ENCODE measurements around the gene AOX1.
"Not testable (repeated sequence)": the region's sequence is repeated elsewhere in the genome, so short reads cannot be mapped to it uniquely, and the experiment has no call there.

The AOX1 gene

DNA sequence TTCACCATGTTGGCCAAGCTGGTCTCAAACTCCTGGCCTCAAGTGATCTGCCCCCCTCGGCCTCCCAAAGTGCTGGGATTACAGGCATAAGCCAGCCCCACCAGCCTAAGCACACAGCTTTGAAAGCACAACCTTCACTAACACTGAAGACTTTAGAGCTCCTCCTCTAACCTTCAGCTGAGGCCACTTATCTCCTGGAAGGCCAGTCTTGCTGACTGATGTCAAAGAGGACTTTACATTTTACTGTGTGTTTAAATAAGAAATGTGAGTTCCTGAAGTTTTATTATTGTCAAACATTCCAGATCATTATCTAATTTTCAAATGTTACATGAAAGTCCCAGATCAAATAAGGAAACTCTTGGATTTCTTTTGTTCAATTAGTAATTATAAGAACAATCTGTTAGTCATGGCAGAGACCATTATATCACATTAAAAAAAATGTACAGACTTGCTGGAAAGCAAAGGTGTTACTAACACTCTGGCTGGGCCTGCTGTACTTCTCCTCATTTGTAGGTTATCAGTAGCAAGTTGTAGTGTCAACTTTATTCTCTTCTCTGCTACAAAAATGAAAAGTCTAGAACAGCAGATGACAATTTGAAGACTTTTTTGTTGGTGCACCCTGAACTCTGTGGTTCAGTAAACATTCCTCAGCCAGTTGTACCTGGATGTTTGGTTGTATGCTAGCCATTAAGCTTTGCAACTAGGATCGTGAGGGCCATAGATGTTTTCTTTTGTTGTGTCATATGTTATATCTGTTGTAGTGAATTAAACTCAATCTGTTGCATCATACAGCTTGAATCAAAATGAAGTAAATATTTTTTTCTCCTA lies 80.0 kb downstream of the AOX1 start:
- DNase-seq (ENCODE audit: low read depth in 2 of 2) = no peak

- DNase-seq (ENCODE audit: low read depth in 2 of 2) = no peak
Measured at GRCh38 chr2:200667413-200667812, 81.6 kb downstream of the AOX1 start.

DNA sequence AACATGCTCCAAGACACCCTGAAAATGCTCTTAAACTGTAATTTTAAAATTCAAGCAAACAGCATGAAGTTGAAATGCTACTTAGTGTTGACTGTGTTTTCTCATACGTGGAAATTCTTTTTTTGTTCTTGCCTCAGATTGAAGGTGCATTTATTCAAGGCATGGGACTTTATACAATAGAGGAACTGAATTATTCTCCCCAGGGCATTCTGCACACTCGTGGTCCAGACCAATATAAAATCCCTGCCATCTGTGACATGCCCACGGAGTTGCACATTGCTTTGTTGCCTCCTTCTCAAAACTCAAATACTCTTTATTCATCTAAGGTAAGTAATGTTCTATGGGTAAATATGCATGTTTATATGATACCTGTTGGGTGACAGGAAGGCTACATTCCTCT lies 82.7 kb downstream of the AOX1 start:
- DNase-seq (ENCODE audit: low read depth in 2 of 2) = no peak

GRCh38 chr2:200669308-200669707 lies 83.5 kb downstream of the AOX1 start:
- DNase-seq (ENCODE audit: low read depth in 2 of 2) = no peak

DNA sequence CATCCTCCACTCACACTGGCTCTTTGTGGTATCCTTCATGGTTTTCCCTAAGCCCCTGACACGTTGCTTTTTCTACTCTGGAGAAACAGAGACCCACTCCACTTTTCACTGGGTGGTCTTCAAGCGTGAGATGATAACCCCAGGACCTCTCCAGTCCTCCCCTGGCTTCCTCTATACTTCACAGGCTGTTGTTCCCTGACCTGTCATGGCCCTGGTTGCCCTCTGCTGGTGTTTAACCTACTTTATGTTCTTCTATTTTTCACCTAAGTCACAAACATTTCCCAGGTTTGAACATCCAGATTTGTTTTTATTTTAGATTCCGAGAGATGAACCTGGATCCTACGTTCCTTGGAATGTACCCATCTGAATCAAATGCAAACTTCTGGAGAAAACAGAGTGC lies 84.5 kb downstream of the AOX1 start:
- DNase-seq (ENCODE audit: low read depth in 2 of 2) = no peak

GRCh38 chr2:200670751-200671150 lies 84.9 kb downstream of the AOX1 start:
- no peak for DNase-seq (ENCODE audit: low read depth in 2 of 2)

GRCh38 chr2:200673191-200673590 lies 87.4 kb downstream of the AOX1 start:
- no peak for DNase-seq (ENCODE audit: low read depth in 2 of 2)

DNA sequence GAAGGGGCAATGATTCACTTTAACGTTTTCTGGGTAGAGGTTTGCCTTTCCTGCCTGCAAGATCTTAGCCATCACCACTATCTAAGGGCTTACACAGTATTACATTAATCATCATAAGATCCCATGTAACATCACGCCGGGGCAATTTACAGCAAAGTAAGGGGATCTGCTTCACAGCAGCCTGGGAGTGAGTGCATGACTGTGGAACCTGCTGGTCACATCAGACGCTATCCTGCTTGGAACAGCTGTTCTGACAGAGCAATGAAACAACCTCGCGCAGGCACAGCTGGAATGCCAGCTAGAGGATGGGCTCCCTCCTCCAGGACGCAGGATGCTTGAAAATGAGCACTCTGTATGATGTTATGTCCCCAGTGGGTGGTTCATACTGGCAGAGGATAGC lies 89.0 kb downstream of the AOX1 start:
- no peak for DNase-seq (ENCODE audit: low read depth in 2 of 2)

DNA sequence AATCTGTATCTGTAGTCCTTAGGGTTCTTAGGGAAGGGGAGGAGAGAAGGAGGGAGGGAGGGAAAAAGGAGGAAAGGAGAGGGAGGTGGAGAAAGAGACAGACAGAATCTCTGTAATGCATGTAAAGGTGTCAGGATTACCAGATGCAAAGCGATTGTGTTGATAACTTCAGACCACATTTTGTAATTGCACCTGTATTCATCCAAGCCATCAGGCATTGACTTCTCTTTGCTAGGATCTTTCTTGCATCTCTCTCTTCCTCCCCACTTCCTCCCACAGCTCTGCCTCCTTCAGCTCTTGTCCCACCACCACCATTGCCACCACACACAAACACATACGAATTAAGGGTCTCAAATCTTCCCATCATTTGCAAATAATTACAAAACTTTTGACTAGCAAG lies 91.4 kb downstream of the AOX1 start:
- no peak for DNase-seq (ENCODE audit: low read depth in 2 of 2)

DNA sequence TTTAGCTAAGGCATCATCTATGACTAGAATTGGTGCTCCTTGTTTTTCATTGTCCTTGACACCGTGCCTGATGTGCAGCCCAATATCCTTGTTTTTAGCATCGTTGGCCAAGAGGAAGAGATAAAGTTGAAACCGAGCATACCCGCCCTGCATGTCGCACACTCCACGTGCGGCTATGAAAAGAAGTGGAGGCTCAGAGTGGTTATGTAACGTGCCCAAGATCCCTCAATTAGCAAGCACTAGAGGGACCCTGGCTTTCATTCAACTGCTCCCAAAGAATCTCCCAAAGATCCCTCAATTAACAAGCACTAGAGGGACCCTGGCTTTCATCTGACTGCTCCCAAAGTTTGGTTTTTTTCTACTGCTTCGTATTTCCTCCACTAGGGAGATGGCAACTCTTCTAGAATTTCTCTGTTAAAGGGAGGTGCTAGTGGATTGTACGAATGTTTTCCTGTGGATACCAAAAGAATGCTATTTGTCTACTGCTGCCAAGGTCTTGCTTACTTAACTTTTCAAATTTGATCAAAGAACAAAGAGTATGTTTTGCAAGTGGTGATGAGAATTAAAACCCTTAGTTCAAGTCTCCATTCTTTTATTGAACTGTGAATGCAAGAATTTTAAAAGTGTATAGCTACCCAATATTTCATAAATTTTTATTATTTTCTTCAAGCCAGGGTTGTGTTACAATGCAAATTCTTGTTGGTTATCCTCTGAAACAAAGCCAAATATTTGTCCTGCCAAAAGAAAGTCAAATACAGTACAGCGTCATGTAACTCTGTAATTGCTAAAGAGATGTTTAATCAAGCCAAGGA lies 92.1 kb downstream of the AOX1 start:
- DNase-seq (ENCODE audit: low read depth in 2 of 2) = no peak

GRCh38 chr2:200679127-200679526 lies 93.3 kb downstream of the AOX1 start:
- no peak for DNase-seq (ENCODE audit: low read depth in 2 of 2)

DNA sequence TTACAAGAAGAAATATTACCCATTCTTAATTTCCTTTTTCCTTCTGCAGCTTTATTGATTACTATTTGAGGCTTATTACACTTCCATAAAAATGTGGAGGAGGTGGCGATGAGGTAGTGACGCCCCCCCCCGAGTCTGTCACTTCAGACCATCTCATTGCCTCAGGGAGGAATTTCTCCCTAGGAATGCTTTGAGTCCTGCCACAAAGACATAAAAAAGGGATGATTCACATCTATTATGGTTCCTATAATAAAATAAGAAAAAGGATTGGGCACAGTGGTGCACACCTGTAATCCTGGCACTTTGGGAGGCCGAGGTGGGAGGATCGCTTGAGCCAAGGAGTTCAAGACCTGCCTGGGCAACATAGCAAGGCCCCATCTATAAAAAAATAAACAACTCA lies 93.7 kb downstream of the AOX1 start:
- no peak for DNase-seq (ENCODE audit: low read depth in 2 of 2)

GRCh38 chr2:200681697-200682096 lies 95.9 kb downstream of the AOX1 start:
- no peak for DNase-seq (ENCODE audit: low read depth in 2 of 2)

DNA sequence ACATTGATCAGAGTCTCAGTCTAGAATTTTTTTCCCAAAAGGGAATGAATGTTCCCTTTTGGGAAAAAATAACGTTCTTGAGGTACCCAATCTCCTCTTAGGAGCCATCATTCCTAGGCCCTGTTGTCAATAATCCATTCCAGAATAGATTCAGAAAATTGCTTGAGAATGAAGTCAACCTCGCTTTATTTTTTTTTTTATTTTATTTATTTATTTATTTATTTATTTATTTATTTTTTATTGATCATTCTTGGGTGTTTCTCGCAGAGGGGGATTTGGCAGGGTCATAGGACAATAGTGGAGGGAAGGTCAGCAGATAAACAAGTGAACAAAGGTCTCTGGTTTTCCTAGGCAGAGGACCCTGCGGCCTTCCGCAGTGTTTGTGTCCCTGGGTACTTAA lies 96.6 kb downstream of the AOX1 start:
- not testable (repeated sequence) for DNase-seq (ENCODE audit: low read depth in 2 of 2)

DNA sequence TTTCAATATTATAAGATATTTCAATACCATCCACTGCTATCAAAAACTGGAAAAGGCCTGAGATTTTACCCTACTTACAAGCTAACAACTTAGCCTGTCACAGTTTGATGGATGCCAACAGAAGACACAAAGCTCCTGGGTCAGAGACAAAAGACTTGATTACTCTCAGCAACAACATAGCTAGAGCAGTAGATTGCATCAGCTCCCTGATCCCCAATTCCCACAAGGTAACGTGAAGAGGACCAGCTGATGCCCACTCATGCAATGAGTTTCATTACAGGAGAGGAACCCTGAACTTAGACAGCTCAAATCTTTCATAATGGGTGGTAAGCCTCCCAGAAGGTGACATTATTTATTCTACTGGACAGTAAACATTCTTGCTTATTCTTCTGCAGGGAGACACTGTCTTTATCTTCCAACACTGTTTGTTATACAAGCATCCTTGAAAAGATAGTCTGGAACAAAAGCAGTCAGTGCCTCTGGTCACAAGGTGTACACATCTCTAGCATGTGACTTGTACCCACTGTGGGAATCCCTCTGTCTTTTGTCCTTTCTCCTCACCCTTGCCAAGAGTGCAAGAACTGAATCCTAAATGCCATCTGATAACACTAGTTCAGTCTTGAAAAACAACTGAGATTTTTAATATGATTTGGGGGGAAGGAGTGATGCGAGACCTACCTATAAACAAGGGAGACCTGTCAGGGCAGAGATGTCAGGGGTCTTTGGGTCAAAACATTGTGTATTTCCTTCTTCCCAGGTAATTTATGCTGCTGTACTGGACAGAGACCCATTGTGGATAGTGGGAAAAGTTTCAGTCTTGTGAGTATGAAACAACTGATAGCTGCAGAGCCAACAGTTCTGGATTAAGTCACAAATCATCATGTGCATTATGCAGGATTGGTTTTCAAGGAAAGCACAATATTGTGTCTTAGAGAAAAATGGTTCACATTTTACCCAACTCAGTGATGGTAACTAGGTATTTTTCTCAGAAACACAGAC lies 102.4 kb downstream of the AOX1 start:
- DNase-seq (ENCODE audit: low read depth in 2 of 2) = no peak

GRCh38 chr2:200689115-200689514 lies 103.3 kb downstream of the AOX1 start:
- DNase-seq (ENCODE audit: low read depth in 2 of 2) = no peak

GRCh38 chr2:200693836-200694470 lies 108.1 kb downstream of the AOX1 start:
- DNase-seq (ENCODE audit: low read depth in 2 of 2) = no peak

DNA sequence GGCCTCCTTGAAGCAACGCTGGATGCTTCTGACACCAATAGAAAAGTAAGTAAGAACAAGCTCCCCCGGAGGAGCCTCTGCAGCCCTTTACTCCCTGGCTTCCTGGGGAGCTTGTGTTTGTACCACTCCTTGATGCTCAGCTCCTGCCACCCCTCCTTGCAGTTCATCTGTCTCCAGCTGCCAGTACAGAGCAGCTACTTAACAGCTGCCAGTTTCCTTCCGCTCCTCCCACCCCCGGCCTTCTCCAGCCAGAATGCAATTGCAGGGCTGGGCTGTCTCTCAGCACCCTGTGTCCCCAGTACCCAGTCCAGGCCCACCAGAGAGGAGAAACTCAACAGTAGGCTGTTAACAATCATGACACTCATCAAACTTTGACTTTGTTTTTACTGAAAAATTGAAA lies 109.4 kb downstream of the AOX1 start:
- no peak for DNase-seq (ENCODE audit: low read depth in 2 of 2)

DNA sequence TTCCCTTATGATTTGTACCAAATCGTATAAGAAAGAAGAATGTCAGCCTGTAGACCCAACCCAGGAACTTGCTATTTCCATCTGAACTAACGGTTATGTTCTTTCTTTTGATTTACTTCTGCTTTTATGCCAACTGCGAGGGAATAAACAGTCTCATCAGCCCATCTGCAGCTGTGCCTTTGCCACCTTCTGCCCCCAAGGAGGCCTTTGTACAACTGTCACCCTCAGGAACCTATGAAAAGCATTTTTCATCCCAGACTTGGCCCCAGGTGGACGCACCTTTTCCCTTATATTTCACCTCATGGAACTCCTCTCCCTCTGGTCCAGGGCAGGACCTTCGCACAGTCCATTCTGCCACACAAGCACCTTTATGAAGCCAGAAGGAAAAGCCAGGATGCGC lies 109.8 kb downstream of the AOX1 start:
- DNase-seq (ENCODE audit: low read depth in 2 of 2) = no peak

- DNase-seq (ENCODE audit: low read depth in 2 of 2) = no peak
Measured at GRCh38 chr2:200698217-200698616, 112.4 kb downstream of the AOX1 start.

- no peak for DNase-seq (ENCODE audit: low read depth in 2 of 2)
Measured at GRCh38 chr2:200699310-200699709, 113.5 kb downstream of the AOX1 start.
